GM18519 (cell line): ENCODE results near the gene ILRUN.
"Not testable (repeated sequence)": the region's sequence is repeated elsewhere in the genome, so short reads cannot be mapped to it uniquely, and the experiment has no call there.

Experiments used
- ATAC-seq: cut with Tn5 transposase; IDR thresholded peaks from one replicate; pipeline ENCODE4 v1.9.1; 2021; ENCODE audit warnings: mild to moderate bottlenecking, moderate library complexity; ENCODE audit not compliant: unreplicated experiment, low FRiP score

ILRUN gene

DNA sequence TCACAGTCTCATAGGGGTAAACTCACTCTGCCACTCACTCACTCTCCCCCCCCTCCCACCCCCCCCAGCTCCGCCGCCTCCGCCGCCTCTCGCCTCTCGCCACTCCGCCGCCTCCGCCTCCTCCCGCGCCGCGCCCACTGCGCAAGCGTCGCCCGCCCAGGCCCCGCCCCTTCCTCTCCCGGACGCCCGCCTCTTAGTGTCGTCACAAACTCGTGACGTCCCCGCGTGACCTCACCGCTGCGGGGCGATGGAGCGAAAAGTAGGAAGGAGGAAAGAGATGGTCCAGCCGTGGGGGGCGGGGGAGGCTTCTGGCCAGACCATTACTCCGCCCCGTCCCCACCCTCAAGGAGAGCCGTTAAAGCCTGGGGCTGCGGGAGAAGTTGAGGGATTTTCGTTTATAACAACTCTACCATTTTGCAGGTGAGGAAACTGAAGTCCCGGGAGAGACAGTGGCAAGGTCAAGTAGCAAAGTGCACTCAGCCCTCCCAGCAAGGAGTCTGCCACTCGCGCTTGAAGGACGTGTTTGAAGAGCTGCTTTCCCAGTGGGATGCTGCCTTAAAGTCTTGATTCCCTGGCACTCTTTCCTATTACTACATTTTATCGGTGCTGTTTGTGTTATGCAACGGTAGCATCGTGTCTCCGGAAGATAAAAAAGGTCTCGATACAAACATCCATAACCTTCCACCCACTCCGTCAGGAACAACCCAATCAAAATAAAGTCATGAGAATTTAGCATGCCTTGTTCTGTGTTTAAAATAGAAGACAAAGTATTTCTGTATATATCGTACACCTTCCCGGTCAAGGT, at the start of gene ILRUN:
Gene ILRUN, minus strand, starts transcription at position 29 of the 805 bp plus-strand sequence. CDS start 164 bp downstream, outside the sequence.
- peak; percentile 44 for ATAC-seq

- no peak for ATAC-seq
These were observed 48.9 kb upstream of the ILRUN start for GRCh38 chr6:34745277-34746103.

GRCh38 chr6:34744294-34744647, 47.7 kb upstream of the ILRUN start:
- ATAC-seq: not testable (repeated sequence)

- no peak for ATAC-seq
These were observed 47.2 kb upstream of the ILRUN start for GRCh38 chr6:34743625-34744293.

GRCh38 chr6:34742094-34742493, 45.5 kb upstream of the ILRUN start:
- ATAC-seq: no peak

DNA sequence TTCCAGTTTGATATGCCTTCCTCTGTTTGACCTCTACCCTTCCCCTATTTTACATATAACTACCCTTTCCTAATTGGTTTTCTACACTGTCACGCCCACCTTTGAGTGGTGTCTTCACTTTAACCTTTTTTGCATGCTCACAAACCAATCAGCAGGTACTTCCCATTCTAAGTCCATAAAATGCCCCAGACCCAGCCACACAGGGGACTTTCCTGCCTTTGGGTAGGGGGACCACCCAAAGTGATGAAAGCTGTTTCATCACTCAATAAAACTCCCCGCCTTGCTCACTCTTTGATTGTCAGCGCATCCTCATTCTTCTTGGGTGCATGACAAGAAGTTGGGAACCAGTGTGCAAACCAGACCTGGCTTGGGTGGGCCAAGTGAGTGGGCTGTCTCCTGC, 40.3 kb upstream of the ILRUN start:
- ATAC-seq: no peak

DNA sequence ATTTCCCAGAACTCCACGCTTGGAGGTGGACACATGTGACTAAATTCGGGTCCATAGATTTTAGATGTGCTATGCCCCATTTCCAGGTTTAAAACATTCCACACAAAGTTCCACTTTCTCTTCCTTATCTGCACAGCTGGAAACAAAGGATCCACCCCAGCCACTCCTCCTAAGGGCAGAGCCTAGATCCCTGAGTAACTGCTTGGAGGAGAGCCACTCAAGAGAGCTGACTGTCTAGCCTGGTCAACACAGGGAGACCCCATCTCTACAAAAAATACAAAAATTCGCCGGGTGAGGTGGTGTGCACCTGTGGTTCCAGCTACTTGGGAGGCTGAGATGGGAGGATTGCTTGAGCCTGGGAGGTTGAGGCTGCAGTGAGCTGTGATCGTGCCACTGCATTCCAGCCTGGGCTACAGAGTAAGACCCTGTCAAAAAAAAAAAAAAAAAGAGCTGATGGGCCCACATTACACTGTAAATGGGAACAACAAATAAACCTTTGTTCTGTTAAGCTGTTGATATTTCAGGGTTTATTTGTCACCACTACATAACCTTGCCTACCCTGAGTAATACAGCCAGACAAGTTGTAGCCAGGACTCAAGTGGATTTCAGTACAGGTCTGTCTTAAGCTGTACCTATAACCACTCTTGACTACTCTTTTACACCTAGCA, 35.0 kb upstream of the ILRUN start:
- ATAC-seq: no peak

- no peak for ATAC-seq
These were observed 33.3 kb upstream of the ILRUN start for GRCh38 chr6:34729631-34730470.

- no peak for ATAC-seq
These were observed 29.5 kb upstream of the ILRUN start for GRCh38 chr6:34726055-34726454.

DNA sequence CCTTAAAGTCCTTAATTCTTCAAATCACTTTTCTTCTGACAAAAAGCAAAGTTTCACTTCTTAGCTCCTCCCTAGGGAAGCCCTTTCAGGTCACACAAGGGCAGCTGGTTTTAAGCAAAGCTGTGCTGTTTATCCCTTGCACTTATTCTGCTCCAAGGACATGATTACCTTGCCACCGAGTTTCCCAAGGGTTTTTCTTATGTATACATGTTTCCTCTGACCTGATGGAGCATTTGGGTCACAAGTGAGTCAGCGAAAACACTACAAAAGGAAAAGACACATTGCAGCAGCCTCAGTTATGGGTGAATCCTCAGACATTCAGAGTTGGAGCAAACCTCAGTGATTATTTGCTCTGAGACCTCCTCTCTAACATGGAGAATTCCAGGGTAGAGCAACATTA, 26.6 kb upstream of the ILRUN start:
- ATAC-seq: no peak

DNA sequence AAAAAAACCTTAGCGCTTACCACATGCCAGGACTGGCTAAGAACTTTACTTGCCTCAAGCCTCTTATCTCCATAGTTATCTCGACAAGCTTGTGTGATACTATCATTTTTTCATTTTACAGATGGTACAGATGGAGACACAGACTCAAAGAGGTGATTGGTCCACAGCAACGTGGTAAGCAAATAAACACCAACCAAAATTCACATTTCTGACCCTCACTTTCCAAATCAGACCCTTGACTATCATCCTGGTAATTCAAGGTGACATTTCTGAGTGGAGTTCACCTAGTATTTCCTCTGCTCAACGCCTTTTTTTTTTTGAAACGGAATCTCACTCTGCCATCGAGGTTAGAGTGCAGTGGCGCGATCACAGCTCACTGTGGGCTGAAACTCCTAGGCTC, 25.9 kb upstream of the ILRUN start:
- ATAC-seq: no peak

GRCh38 chr6:34720160-34720559, 23.6 kb upstream of the ILRUN start:
- ATAC-seq: not testable (repeated sequence)

DNA sequence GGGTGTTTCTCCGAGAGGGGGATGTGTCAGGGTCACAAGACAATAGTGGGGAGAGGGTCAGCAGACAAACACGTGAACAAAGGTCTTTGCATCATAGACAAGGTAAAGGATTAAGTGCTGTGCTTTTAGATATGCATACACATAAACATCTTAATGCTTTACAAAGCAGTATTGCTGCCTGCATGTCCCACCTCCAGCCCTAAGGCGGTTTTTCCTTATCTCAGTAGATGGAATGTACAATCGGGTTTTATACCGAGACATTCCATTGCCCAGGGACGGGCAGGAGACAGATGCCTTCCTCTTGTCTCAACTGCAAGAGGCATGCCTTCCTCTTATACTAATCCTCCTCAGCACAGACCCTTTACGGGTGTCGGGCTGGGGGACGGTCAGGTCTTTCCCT, 23.1 kb upstream of the ILRUN start:
- not testable (repeated sequence) for ATAC-seq

- ATAC-seq: no peak
These were observed 22.4 kb upstream of the ILRUN start for GRCh38 chr6:34718976-34719375.

DNA sequence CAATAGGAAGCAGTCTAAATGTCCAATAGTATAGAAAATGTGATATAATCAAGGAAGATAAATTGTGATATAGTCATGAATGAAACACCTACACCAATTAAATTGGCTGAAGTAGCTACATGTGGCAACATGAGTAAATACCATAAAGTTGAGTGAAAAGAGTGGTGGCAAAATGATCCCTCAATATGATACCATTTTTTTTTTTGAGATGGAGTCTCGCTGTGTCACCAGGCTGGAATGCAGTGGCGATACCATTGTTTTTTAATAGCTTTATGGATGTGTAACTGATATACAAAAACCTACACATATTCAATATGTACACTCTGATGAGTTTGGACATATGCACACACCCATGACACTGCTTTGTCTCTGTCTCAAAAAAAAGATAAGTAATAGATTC, 20.9 kb upstream of the ILRUN start:
- ATAC-seq: no peak

- ATAC-seq: no peak
These were observed 18.1 kb upstream of the ILRUN start for GRCh38 chr6:34714663-34715062.

DNA sequence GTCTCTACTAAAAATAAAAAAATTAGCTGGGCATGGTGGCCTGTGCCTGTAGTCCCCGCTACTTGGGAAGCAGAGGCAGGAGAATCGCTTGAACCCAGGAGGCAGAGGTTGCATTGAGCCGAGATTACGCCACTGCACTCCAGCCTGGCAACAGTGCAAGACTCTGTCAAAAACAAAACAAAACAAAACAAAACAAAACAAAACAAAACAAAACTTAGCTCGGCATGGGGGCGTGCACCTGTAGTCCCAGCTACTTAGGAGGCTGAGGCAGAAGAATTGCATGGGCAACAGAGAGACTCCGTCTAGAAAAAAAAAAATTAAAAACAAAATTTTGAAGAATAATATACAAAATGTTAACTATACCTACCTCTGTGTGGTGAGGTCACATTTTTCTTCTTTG, 16.3 kb upstream of the ILRUN start:
- ATAC-seq: not testable (repeated sequence)

DNA sequence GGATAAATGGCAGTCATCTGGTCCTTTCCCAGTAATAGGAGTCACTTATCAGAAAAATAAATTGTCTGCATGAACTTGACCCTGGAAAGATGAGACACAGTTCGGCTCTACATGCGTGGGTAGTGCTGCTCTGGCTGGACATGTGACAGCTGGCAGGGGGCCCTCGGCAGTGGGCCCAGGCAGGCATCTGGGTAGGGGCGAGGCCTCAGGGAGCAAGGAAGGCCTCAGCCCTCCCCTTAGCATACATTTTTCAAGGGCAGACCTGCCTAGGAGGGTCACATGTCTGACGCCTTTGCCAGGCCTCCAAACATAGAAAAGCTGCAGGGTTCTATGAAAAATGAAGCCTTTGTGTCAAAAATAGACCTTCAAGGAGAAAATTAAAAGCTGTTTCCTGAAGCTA, 12.8 kb upstream of the ILRUN start:
- ATAC-seq: no peak

DNA sequence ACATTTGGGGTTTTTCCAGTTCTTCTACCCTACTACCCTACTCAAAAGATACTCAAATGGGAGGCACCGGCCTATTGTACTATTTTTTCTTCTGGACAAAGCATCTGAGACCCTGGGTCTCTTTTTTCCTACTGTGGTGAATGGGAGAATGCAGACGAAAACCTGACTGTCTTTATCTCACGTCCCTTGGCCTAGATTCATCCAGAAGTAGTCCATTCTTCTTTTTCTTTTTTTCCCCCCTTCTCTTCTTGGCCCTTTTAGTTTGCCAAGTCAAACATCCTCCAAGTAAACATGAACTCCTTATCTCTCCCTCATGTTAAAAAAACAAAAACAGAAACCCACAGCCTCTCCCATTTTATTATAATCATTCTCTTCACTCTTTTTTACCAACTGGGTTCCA, 8.7 kb upstream of the ILRUN start:
- ATAC-seq: no peak

GRCh38 chr6:34701199-34701598, 4.6 kb upstream of the ILRUN start:
- no peak for ATAC-seq
